ENCODE data around the gene PCGF2. TPM values are rescaled to one million over a fixed set of nuclear protein-coding genes. Genes with fewer than 3 reads are reported as not detected.

PCGF2 gene
- total and polyA plus RNA-seq, 9 of the 15 experiments (the other 6 are each of a cell fraction or from before 2014, with no cell fraction given) = 1.3 to 33.4 (median 7.0) TPM

DNA sequence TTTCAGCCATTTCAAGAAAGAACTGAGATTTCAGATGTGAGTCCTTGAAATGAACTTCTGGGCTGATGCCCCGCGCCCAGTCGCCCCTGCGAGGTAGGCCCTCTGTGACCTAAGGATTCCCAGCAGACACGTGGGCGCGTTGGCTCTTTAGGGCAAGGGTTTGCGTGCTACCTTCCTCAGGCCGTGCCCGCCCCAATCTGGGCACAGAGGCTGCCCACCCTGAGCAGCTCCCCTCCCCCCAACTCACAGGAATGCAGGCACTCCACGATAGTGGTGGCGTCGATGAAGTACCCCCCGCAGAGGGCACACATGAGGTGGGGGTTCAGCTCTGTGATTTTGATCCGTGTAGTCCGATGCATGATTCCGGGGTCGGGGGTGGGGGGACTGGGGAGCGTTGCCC is 8.1 kb downstream of the PCGF2 start (continued):
- TF ChIP-seq ZNF224 (CRISPR knock-in tag; IDR thresholded peaks at IDR 0.05) = no peak

DNA sequence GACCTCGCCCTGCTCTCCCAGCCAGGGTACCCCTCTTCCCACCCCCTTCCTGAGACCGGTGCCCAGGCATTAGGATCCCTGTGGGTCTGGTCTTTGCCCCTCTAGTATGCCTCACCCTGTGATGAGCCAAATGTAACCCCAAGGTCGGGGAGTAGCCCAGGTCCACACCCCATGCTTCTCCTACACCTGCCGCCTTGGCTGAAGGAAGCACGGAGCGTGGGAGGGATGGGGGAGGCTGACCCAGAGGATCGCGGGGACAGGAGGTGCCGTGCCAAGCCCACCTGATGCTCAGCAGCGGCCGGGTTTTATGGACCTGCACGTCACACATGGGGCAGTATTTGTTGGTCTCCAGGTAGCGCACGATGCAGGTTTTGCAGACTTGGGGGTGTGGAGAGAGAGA is 8.8 kb downstream of the PCGF2 start:
- 81% methylated on average over 12 of the region's 14 CpGs for WGBS (ENCODE audit: insufficient coverage, low coverage, missing lambda C conversion rate)
- intact Hi-C loops (cut with micrococcal nuclease) (no loop called here), in situ Hi-C loops (cut with MboI) (no loop called here)
- Histone ChIP-seq H4K20me1 (replicated peaks; ENCODE audit: control insufficient read depth, insufficient read depth, low read length) (peaks cover 7% of the 10 kb centered on the region; the same call in 1 of the 2 replicates), H3K79me2 (ENCODE audit: control insufficient read depth, insufficient read depth, low read length) (peaks cover 29% of the 10 kb centered on the region), H3K4me2 (ENCODE audit: insufficient read depth, low read length) (no peak overlapping the region), H3K9me1 (ENCODE audit: control insufficient read depth, insufficient read depth, low read length) (peaks cover 3% of the 10 kb centered on the region), H3K9ac (ENCODE audit: insufficient read depth in 1 of 2, low read depth in 2 of 2, low read length in 2 of 2) (peak overlapping the region in 1 of 2 experiments; percentile 68; a peak in 1 of 4 replicates), H3K9me3 (replicated peaks; ENCODE audit: control insufficient read depth, insufficient read depth, low read depth, low read length) (no peaks in the 10 kb centered on the region), H3K4me1 (replicated peaks in 1 of 2; ENCODE audit: control insufficient read depth in 2 of 2, insufficient read depth in 2 of 2, low read length in 2 of 2) (peaks cover 2 to 32% of the 10 kb centered on the region in 2 experiments; a peak in 3 of 5 replicates), H3K27ac (ENCODE audit: extremely low read depth, low read depth, low read length) (no peak overlapping the region), H3K36me3 (ENCODE audit: control insufficient read depth, insufficient read depth, low read length) (peaks cover 59% of the 10 kb centered on the region; the same call in 2 of the 3 replicates), H2AFZ (ENCODE audit: low read depth, low read length) (no peak overlapping the region), H3K27me3 (ENCODE audit: control insufficient read depth in 2 of 2, insufficient read depth in 2 of 2, low read length in 2 of 2) (no peaks in the 10 kb centered on the region), H3K4me3 (no peak overlapping the region)
- no TSS peak for BruUV-seq (replicated peaks)
- FAIRE-seq = no peak
- no peak for DNase-seq (ENCODE audit: extremely low read depth in 1 of 4, low spot score in 3 of 4)
- CTCF ChIA-PET (ENCODE audit: low intra/inter-chr PET ratio) = no interaction called here
- ATAC-seq = no peak
- POLR2A ChIA-PET = no interaction called here
- TF ChIP-seq SLC30A9 (CRISPR knock-in tag; IDR thresholded peaks at IDR 0.05) (no peak), RBFOX2 (IDR thresholded peaks at IDR 0.05; ENCODE audit: low read depth, low read length) (peak; percentile 30), CBX8 (IDR thresholded peaks at IDR 0.05; ENCODE audit: borderline replicate concordance, extremely low read depth, low read depth, low read length, poor library complexity, severe bottlenecking) (no peak), ZBTB7A (IDR thresholded peaks at IDR 0.05; ENCODE audit: borderline replicate concordance, control insufficient read depth, low read depth, low read length) (no peak), POLR2G (IDR thresholded peaks at IDR 0.05; ENCODE audit: low read depth, low read length) (peak; percentile 60), GATA2 (CRISPR knock-in tag; IDR thresholded peaks at IDR 0.05) (no peak), ZNF224 (CRISPR knock-in tag; IDR thresholded peaks at IDR 0.05) (no peak)
- TF ChIP-seq, protein P1, sequence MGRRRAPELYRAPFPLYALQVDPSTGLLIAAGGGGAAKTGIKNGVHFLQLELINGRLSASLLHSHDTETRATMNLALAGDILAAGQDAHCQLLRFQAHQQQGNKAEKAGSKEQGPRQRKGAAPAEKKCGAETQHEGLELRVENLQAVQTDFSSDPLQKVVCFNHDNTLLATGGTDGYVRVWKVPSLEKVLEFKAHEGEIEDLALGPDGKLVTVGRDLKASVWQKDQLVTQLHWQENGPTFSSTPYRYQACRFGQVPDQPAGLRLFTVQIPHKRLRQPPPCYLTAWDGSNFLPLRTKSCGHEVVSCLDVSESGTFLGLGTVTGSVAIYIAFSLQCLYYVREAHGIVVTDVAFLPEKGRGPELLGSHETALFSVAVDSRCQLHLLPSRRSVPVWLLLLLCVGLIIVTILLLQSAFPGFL (CRISPR knock-in tag; IDR thresholded peaks at IDR 0.05) = no peak
- TF ChIP-seq, protein P2, sequence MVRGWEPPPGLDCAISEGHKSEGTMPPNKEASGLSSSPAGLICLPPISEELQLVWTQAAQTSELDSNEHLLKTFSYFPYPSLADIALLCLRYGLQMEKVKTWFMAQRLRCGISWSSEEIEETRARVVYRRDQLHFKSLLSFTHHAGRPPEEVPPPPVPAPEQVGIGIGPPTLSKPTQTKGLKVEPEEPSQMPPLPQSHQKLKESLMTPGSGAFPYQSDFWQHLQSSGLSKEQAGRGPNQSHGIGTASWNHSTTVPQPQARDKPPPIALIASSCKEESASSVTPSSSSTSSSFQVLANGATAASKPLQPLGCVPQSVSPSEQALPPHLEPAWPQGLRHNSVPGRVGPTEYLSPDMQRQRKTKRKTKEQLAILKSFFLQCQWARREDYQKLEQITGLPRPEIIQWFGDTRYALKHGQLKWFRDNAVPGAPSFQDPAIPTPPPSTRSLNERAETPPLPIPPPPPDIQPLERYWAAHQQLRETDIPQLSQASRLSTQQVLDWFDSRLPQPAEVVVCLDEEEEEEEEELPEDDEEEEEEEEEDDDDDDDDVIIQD (CRISPR knock-in tag; IDR thresholded peaks at IDR 0.05) = no peak

Measured in K562 (cell line).